ENCODE data around the gene PRKN.

DNA sequence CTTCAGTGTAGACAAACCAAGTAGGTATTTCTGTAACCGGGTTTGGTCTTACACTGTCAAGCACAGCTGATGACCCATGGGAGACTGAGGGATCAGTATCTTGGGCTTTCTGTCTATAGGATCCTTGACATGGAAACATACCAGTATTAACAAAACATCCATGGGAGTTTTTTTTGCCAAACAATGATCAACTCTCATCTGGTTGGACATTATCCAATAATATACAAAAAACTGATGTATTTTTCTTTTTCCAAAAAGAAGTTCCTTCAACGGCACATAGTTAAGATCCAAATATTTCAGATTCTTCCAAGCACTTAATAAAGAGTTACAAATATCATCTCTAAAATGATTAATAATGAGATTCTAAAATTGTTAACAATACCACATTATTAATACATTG lies 459.9 kb downstream of the PRKN start:
- TF ChIP-seq GATA3 (IDR thresholded peaks at IDR 0.05; ENCODE audit: low read depth, low read length) (no peak), GATA2 (IDR thresholded peaks at IDR 0.05; ENCODE audit: low read depth, low read length) (no peak)
